ENCODE measurements around the gene ENPP3. TPM values are rescaled to one million over a fixed set of nuclear protein-coding genes. Genes with fewer than 3 reads are reported as not detected.

Gene ENPP3
- total and polyA plus RNA-seq, 2 experiments from 2014 or later = not detected

- TF ChIP-seq ETS1 (IDR thresholded peaks at IDR 0.05) (no peak), JUNB (IDR thresholded peaks at IDR 0.05; ENCODE audit: unreplicated experiment) (no peak), NANOG (IDR thresholded peaks at IDR 0.05; ENCODE audit: borderline replicate concordance) (no peak), STAT1 (IDR thresholded peaks at IDR 0.05; ENCODE audit: unreplicated experiment) (no peak), EZH2phosphoT487 (IDR thresholded peaks at IDR 0.05; ENCODE audit: unreplicated experiment) (no peak), CREB1 (CRISPR knock-in tag; IDR thresholded peaks at IDR 0.05; ENCODE audit: low read depth) (no peak), ZNF331 (CRISPR knock-in tag; IDR thresholded peaks at IDR 0.05; ENCODE audit: low read depth) (no peak), CTCF (conservative IDR thresholded peaks at IDR 0.05; ENCODE audit: low read depth in 2 of 2) (no peak), POLR2AphosphoS5 (IDR thresholded peaks at IDR 0.05; ENCODE audit: low read depth) (no peak), ZNF114 (CRISPR knock-in tag; IDR thresholded peaks at IDR 0.05) (no peak), EZH2 (IDR thresholded peaks at IDR 0.05; ENCODE audit: low read depth, unreplicated experiment) (no peak)
Observed at GRCh38 chr6:131724114-131724513, 87.0 kb downstream of the ENPP3 start (continued).

- H3K9me3 Mint-ChIP-seq = peaks cover 4% of the 10 kb centered on the region; the same call in 1 of the 3 replicates
- H3K27ac ChIP-seq (ENCODE audit: low read depth) = no peak overlapping the region
- H4K20me1 ChIP-seq (replicated peaks; ENCODE audit: insufficient read depth) = no peaks in the 10 kb centered on the region
- H3K4me2 ChIP-seq = no peak overlapping the region
- no peak for DNase-seq (ENCODE audit: low spot score)
- 0 out of 2 replicates have a peak, but pooled peaks cover 3% of the 10 kb centered on the region for H3K36me3 ChIP-seq (ENCODE audit: insufficient read depth)
- H3K9me2 ChIP-seq (ENCODE audit: insufficient read depth) = no peaks in the 10 kb centered on the region
- H3K4me1 Mint-ChIP-seq = peaks cover 13% of the 10 kb centered on the region; the same call in 2 of the 3 replicates
- H3K27me3 Mint-ChIP-seq (ENCODE audit: insufficient read depth, low read depth, poor library complexity) = peaks cover 4% of the 10 kb centered on the region
- no peak overlapping the region for H2AFZ ChIP-seq
- H3F3A ChIP-seq (replicated peaks; ENCODE audit: low read depth) = no peaks in the 10 kb centered on the region
- peaks cover 10% of the 10 kb centered on the region; the same call in 1 of the 2 replicates for H3K4me1 ChIP-seq (ENCODE audit: insufficient read depth)
- no peak overlapping the region for H3K27ac Mint-ChIP-seq
- peaks cover 3% of the 10 kb centered on the region; the same call in 2 of the 3 replicates for H3K36me3 Mint-ChIP-seq (ENCODE audit: low read depth)
- no peaks in the 10 kb centered on the region for H3K79me2 ChIP-seq (replicated peaks; ENCODE audit: insufficient read depth)
- no peak overlapping the region for H3K4me3 ChIP-seq
- ATAC-seq = no peak
- no peaks in the 10 kb centered on the region for H3K27me3 ChIP-seq (ENCODE audit: insufficient read depth)
- H3K4me3 Mint-ChIP-seq = no peak overlapping the region
- TF ChIP-seq ZNF462 (CRISPR knock-in tag; IDR thresholded peaks at IDR 0.05) (no peak), ETS1 (IDR thresholded peaks at IDR 0.05) (no peak)
Observed at GRCh38 chr6:131727467-131727866, 90.4 kb downstream of the ENPP3 start.
